ENCODE measurements around the gene TRPV4. TPM values are rescaled to one million over a fixed set of nuclear protein-coding genes. Genes with fewer than 3 reads are reported as not detected.

The TRPV4 gene
- total and polyA plus RNA-seq, 2 donors from 2014 or later, result 6.0 to 24.5 TPM

GRCh38 chr12:109779382-109779781 is 53.8 kb downstream of the TRPV4 start:
- DNase-seq (peak in 1 of 5 donors; percentile 26), FAIRE-seq (no peak)
- H3K4me1 ChIP-seq (ENCODE audit: control insufficient read depth in 2 of 3, insufficient read depth in 2 of 3, low read depth in 1 of 3, low read length in 3 of 3), result no peaks in the 10 kb centered on the region
- no peak overlapping the region for H3K9ac ChIP-seq (ENCODE audit: low read length in 3 of 3)
- H3K4me3 ChIP-seq (ENCODE audit: low read length in 3 of 3), result no peak overlapping the region
- no peaks in the 10 kb centered on the region for H3K27me3 ChIP-seq (ENCODE audit: control insufficient read depth, insufficient read depth, low read length)
- H3K9me3 ChIP-seq (ENCODE audit: control insufficient read depth in 2 of 3, insufficient read depth in 1 of 3, low read length in 3 of 3), result no peaks in the 10 kb centered on the region
- TF ChIP-seq CTCF (IDR thresholded peaks at IDR 0.05; ENCODE audit: borderline replicate concordance, extremely low read depth, insufficient read depth), result no peak
- H3K36me3 ChIP-seq (ENCODE audit: control insufficient read depth in 2 of 3, insufficient read depth in 3 of 3, low read length in 3 of 3), result peaks cover 0 to 8% (median 6%) of the 10 kb centered on the region in 3 donors
- H3K27ac ChIP-seq (ENCODE audit: low read depth in 2 of 2, low read length in 2 of 2), result no peak overlapping the region
- intact Hi-C loops (cut with DNase I), result loop anchor here (10.0 kb wide), 1 partner anchor 255 kb away; no protein-coding TSS in a partner anchor

- no peaks in the 10 kb centered on the region for H3K9me3 ChIP-seq (ENCODE audit: control insufficient read depth in 2 of 3, insufficient read depth in 1 of 3, low read length in 3 of 3)
- peaks cover 0 to 6% (median 3%) of the 10 kb centered on the region in 3 donors for H3K36me3 ChIP-seq (ENCODE audit: control insufficient read depth in 2 of 3, insufficient read depth in 3 of 3, low read length in 3 of 3)
- peaks cover 0 to 1% (median 0%) of the 10 kb centered on the region in 3 donors for H3K4me1 ChIP-seq (ENCODE audit: control insufficient read depth in 2 of 3, insufficient read depth in 2 of 3, low read depth in 1 of 3, low read length in 3 of 3)
- DNase-seq (no peak), FAIRE-seq (no peak)
- intact Hi-C loops (cut with DNase I), result loop anchor here (10.0 kb wide), 1 partner anchor 254 kb away; no protein-coding TSS in a partner anchor
- no peak overlapping the region for H3K27ac ChIP-seq (ENCODE audit: low read depth in 2 of 2, low read length in 2 of 2)
- no peaks in the 10 kb centered on the region for H3K27me3 ChIP-seq (ENCODE audit: control insufficient read depth, insufficient read depth, low read length)
- no peak for TF ChIP-seq CTCF (IDR thresholded peaks at IDR 0.05; ENCODE audit: borderline replicate concordance, extremely low read depth, insufficient read depth)
- no peak overlapping the region for H3K4me3 ChIP-seq (ENCODE audit: low read length in 3 of 3)
- no peak overlapping the region for H3K9ac ChIP-seq (ENCODE audit: low read length in 3 of 3)
Measured at GRCh38 chr12:109778684-109779083, 54.5 kb downstream of the TRPV4 start.

GRCh38 chr12:109777544-109777943 is 55.7 kb downstream of the TRPV4 start:
- intact Hi-C loops (cut with DNase I), result loop anchor here (10.0 kb wide), 1 partner anchor 253 kb away; no protein-coding TSS in a partner anchor
- H3K36me3 ChIP-seq (ENCODE audit: control insufficient read depth in 2 of 3, insufficient read depth in 3 of 3, low read length in 3 of 3), result no peaks in the 10 kb centered on the region
- DNase-seq (peak in 1 of 5 donors; percentile 26), FAIRE-seq (no peak)
- H3K27me3 ChIP-seq (ENCODE audit: control insufficient read depth, insufficient read depth, low read length), result no peaks in the 10 kb centered on the region
- H3K4me1 ChIP-seq (ENCODE audit: control insufficient read depth in 2 of 3, insufficient read depth in 2 of 3, low read depth in 1 of 3, low read length in 3 of 3), result peaks cover 0 to 10% (median 0%) of the 10 kb centered on the region in 3 donors
- no peak overlapping the region for H3K4me3 ChIP-seq (ENCODE audit: low read length in 3 of 3)
- H3K27ac ChIP-seq (ENCODE audit: low read depth in 2 of 2, low read length in 2 of 2), result no peak overlapping the region
- no peaks in the 10 kb centered on the region for H3K9me3 ChIP-seq (ENCODE audit: control insufficient read depth in 2 of 3, insufficient read depth in 1 of 3, low read length in 3 of 3)
- TF ChIP-seq CTCF (IDR thresholded peaks at IDR 0.05; ENCODE audit: borderline replicate concordance, extremely low read depth, insufficient read depth), result no peak
- no peak overlapping the region for H3K9ac ChIP-seq (ENCODE audit: low read length in 3 of 3)

- DNase-seq (peak in 1 of 5 donors; percentile 6), FAIRE-seq (no peak)
- Histone ChIP-seq H3K27me3 (ENCODE audit: control insufficient read depth, insufficient read depth, low read length) (no peaks in the 10 kb centered on the region), H3K4me3 (ENCODE audit: low read length in 3 of 3) (no peak overlapping the region), H3K9ac (ENCODE audit: low read length in 3 of 3) (no peak overlapping the region), H3K4me1 (ENCODE audit: control insufficient read depth in 2 of 3, insufficient read depth in 2 of 3, low read depth in 1 of 3, low read length in 3 of 3) (peaks cover 0 to 10% (median 0%) of the 10 kb centered on the region in 3 donors), H3K27ac (ENCODE audit: low read depth in 2 of 2, low read length in 2 of 2) (no peak overlapping the region), H3K9me3 (ENCODE audit: control insufficient read depth in 2 of 3, insufficient read depth in 1 of 3, low read length in 3 of 3) (no peaks in the 10 kb centered on the region), H3K36me3 (ENCODE audit: control insufficient read depth in 2 of 3, insufficient read depth in 3 of 3, low read length in 3 of 3) (no peaks in the 10 kb centered on the region)
- TF ChIP-seq CTCF (IDR thresholded peaks at IDR 0.05; ENCODE audit: borderline replicate concordance, extremely low read depth, insufficient read depth), result no peak
- intact Hi-C loops (cut with DNase I), result loop anchor here (10.0 kb wide), 1 partner anchor 252 kb away; no protein-coding TSS in a partner anchor
Measured at GRCh38 chr12:109776624-109777023, 56.6 kb downstream of the TRPV4 start.

All from kidney (tissue), 14 donors.